ENCODE measurements around the gene PRR12.

DNA sequence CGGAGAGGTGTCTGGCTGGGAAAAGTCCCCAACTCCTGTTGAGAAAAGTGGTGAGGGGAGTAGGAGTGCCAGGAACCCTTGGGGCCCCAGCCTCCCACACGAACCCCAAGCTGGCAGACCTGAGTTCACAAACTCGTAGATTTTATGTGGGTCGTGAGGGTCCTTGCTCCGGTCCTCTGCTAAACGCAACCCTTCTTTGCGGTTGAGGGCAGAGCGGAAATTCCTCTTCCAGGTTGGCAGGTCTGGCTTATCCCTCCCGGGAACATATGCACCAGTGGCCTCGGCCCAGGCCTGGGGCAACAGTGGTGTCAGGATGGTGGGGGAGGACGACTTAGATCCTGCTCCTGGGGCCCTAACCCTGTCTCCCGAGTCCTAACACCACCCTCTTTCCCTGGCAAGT lies 72.2 kb downstream of the PRR12 start:
- TF ChIP-seq, protein P1, sequence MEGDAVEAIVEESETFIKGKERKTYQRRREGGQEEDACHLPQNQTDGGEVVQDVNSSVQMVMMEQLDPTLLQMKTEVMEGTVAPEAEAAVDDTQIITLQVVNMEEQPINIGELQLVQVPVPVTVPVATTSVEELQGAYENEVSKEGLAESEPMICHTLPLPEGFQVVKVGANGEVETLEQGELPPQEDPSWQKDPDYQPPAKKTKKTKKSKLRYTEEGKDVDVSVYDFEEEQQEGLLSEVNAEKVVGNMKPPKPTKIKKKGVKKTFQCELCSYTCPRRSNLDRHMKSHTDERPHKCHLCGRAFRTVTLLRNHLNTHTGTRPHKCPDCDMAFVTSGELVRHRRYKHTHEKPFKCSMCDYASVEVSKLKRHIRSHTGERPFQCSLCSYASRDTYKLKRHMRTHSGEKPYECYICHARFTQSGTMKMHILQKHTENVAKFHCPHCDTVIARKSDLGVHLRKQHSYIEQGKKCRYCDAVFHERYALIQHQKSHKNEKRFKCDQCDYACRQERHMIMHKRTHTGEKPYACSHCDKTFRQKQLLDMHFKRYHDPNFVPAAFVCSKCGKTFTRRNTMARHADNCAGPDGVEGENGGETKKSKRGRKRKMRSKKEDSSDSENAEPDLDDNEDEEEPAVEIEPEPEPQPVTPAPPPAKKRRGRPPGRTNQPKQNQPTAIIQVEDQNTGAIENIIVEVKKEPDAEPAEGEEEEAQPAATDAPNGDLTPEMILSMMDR (conservative IDR thresholded peaks at IDR 0.05 in 1 of 2, IDR thresholded peaks at IDR 0.05 in 1 of 2; ENCODE audit: extremely low read depth in 1 of 2, insufficient read depth in 1 of 2, low read depth in 1 of 2, low read length in 2 of 2), result no peak
- no peak for TF ChIP-seq EZH2 (IDR thresholded peaks at IDR 0.05; ENCODE audit: borderline replicate concordance, low read length)
